Measurements from ENCODE around the gene HES3. TPM values are rescaled to one million over a fixed set of nuclear protein-coding genes. Genes with fewer than 3 reads are reported as not detected.

Gene HES3
- total RNA-seq, 1 donor: not detected

DNA sequence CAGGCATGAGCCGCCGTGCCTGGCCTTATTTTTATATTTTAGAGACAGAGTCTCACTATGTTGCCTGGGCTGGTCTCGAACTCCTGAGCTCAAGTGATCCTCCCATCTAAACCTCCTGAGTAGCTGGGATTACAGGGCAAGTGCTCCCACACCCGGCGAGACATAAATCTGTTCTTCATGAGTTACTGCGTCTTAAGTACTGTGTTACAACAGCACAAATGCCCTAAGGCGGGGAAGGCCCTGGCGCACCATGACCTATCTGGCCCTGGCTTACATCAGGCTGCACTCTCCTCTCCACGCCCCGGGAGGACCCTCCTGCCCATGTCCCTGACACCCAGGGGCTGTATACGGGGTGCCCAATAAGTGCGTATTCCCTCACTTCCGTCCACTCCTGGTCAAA, 12.7 kb downstream of the HES3 start:
- no peaks in the 10 kb centered on the region for H3K79me2 ChIP-seq (ENCODE audit: insufficient read depth, low read length)
- no peaks in the 10 kb centered on the region for H3K9me3 ChIP-seq (ENCODE audit: low read depth, low read length)
- TF ChIP-seq, protein P1, sequence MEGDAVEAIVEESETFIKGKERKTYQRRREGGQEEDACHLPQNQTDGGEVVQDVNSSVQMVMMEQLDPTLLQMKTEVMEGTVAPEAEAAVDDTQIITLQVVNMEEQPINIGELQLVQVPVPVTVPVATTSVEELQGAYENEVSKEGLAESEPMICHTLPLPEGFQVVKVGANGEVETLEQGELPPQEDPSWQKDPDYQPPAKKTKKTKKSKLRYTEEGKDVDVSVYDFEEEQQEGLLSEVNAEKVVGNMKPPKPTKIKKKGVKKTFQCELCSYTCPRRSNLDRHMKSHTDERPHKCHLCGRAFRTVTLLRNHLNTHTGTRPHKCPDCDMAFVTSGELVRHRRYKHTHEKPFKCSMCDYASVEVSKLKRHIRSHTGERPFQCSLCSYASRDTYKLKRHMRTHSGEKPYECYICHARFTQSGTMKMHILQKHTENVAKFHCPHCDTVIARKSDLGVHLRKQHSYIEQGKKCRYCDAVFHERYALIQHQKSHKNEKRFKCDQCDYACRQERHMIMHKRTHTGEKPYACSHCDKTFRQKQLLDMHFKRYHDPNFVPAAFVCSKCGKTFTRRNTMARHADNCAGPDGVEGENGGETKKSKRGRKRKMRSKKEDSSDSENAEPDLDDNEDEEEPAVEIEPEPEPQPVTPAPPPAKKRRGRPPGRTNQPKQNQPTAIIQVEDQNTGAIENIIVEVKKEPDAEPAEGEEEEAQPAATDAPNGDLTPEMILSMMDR (IDR thresholded peaks at IDR 0.05; ENCODE audit: extremely low read depth, low read depth, low read length): no peak
- H2AFZ ChIP-seq (ENCODE audit: low read length): no peak overlapping the region
- H3K4me2 ChIP-seq (ENCODE audit: insufficient read depth, low read length): no peak overlapping the region
- no peaks in the 10 kb centered on the region for H3K27me3 ChIP-seq (ENCODE audit: insufficient read depth, low read length)
- H4K20me1 ChIP-seq (ENCODE audit: insufficient read depth, low read length): peaks cover 21% of the 10 kb centered on the region
- no peak for DNase-seq (ENCODE audit: insufficient read length, low spot score, missing footprints)
- H3K4me1 ChIP-seq (ENCODE audit: insufficient read depth, low read length): no peaks in the 10 kb centered on the region
- H3K27ac ChIP-seq (ENCODE audit: low read depth, low read length): no peak overlapping the region
- no peaks in the 10 kb centered on the region for H3K36me3 ChIP-seq (ENCODE audit: insufficient read depth, low read length)
- no peak overlapping the region for H3K4me3 ChIP-seq (ENCODE audit: insufficient read depth, low read length)

DNA sequence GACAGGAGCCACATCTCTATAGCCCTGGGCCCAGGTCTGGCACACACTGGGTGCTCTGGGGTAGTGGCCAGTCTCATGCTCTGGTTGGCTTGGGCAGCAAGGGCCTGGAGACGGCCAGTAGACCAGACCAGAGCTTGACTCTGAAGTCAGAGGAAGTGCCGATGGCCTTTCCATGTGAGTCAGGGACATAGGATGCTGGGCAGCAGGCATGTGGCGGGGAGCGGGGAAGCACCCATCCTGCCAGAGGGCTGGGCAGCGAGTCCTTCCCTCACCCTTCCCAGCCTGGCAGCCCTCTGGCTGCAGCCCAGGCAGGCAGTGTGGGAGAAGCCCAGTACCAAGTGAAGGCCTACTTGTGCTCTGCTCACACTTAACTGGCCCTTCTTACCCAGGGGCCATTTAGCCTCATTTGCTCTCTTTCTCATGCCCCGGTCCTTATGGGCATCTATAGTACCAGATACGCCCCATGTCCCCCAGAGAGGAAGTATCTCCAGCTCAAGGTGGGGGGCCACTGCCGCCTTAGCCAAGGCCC, 13.6 kb downstream of the HES3 start:
- no peaks in the 10 kb centered on the region for H3K36me3 ChIP-seq (ENCODE audit: insufficient read depth, low read length)
- H3K27ac ChIP-seq (ENCODE audit: low read depth, low read length): no peak overlapping the region
- no peaks in the 10 kb centered on the region for H3K27me3 ChIP-seq (ENCODE audit: insufficient read depth, low read length)
- H4K20me1 ChIP-seq (ENCODE audit: insufficient read depth, low read length): peaks cover 21% of the 10 kb centered on the region
- TF ChIP-seq, protein P1 (IDR thresholded peaks at IDR 0.05; ENCODE audit: extremely low read depth, low read depth, low read length): no peak
- no peak overlapping the region for H3K4me2 ChIP-seq (ENCODE audit: insufficient read depth, low read length)
- H3K4me1 ChIP-seq (ENCODE audit: insufficient read depth, low read length): no peaks in the 10 kb centered on the region
- H2AFZ ChIP-seq (ENCODE audit: low read length): no peak overlapping the region
- no peaks in the 10 kb centered on the region for H3K79me2 ChIP-seq (ENCODE audit: insufficient read depth, low read length)
- peak; percentile 85 for DNase-seq (ENCODE audit: insufficient read length, low spot score, missing footprints)
- no peak overlapping the region for H3K4me3 ChIP-seq (ENCODE audit: insufficient read depth, low read length)
- no peaks in the 10 kb centered on the region for H3K9me3 ChIP-seq (ENCODE audit: low read depth, low read length)

DNA sequence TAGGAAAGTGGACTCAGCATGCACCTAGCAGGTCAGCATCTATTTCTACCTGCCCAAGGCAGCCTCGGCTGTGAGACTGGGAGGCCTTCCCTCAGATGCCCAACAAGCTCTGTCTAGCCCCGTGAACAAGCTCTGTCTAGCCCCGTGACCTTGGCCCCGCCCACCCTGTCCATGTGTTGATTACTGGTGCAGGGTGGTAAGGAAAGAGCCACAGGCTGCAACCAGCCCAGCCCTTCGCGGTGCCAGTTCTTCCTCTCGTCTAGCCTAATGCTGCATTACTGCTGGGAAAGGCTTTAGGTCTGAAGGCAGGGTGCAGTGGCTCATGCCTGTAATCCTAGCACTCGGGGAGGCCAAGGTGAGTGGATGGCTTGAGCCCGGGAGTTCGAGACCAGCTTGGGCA, 14.7 kb downstream of the HES3 start:
- Histone ChIP-seq H4K20me1 (ENCODE audit: insufficient read depth, low read length) (peaks cover 18% of the 10 kb centered on the region), H2AFZ (ENCODE audit: low read length) (no peak overlapping the region), H3K4me1 (ENCODE audit: insufficient read depth, low read length) (no peaks in the 10 kb centered on the region), H3K4me3 (ENCODE audit: insufficient read depth, low read length) (no peak overlapping the region), H3K9me3 (ENCODE audit: low read depth, low read length) (no peaks in the 10 kb centered on the region), H3K4me2 (ENCODE audit: insufficient read depth, low read length) (no peak overlapping the region), H3K27me3 (ENCODE audit: insufficient read depth, low read length) (no peaks in the 10 kb centered on the region), H3K27ac (ENCODE audit: low read depth, low read length) (no peak overlapping the region), H3K79me2 (ENCODE audit: insufficient read depth, low read length) (no peaks in the 10 kb centered on the region), H3K36me3 (ENCODE audit: insufficient read depth, low read length) (no peaks in the 10 kb centered on the region)
- TF ChIP-seq, protein P1 (IDR thresholded peaks at IDR 0.05; ENCODE audit: extremely low read depth, low read depth, low read length): no peak
- no peak for DNase-seq (ENCODE audit: insufficient read length, low spot score, missing footprints)

DNA sequence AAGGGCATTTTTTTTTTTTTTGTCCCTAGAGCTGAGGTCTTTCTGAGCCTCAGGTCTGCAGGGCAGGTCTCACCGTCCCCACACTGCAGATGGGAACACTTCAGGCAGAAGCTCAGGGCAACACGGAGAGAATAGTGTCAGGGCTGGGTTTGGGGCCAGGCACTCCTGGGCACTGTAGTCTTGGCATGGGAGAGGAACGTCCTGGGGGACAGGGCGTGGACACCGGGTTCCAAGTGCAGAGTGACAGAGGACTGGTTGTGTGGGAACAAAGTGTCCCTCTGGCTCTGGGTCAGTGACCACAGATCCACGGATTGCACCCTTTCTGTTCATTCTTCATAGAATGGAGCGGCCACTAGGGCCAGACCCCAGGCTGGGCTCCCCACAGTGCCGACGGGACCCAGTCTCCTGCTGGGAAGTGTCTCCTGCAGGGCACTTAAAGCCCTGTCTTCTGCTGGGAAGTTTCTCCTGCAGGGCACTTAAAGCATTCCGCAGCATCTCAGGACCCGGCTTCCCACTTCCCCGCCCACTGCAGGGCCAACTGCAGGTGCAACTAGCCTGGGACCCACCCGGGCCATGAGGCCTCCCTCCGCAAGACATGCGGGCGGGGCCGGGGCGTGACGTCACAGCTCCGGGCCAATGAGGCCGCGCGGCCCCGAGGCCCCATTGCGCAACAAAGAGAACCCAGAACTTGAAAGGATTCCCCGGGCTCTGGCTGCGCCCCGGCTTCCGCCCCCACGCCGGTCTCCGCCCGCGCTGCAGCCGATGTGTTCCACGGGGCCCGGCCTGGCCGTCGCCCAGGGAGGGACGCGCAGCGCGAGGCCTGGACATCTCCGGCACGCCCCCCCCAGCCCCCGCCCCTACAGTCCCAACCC, 15.7 kb downstream of the HES3 start:
- Histone ChIP-seq H4K20me1 (ENCODE audit: insufficient read depth, low read length) (peaks cover 18% of the 10 kb centered on the region), H3K4me2 (ENCODE audit: insufficient read depth, low read length) (peak overlapping the region; percentile 69), H3K4me3 (ENCODE audit: insufficient read depth, low read length) (peak overlapping the region; percentile 70), H2AFZ (ENCODE audit: low read length) (no peak overlapping the region), H3K36me3 (ENCODE audit: insufficient read depth, low read length) (no peaks in the 10 kb centered on the region), H3K4me1 (ENCODE audit: insufficient read depth, low read length) (no peaks in the 10 kb centered on the region), H3K79me2 (ENCODE audit: insufficient read depth, low read length) (no peaks in the 10 kb centered on the region), H3K27me3 (ENCODE audit: insufficient read depth, low read length) (no peaks in the 10 kb centered on the region), H3K9me3 (ENCODE audit: low read depth, low read length) (no peaks in the 10 kb centered on the region), H3K27ac (ENCODE audit: low read depth, low read length) (no peak overlapping the region)
- DNase-seq (ENCODE audit: insufficient read length, low spot score, missing footprints): peak; percentile 99
- TF ChIP-seq, protein P1 (IDR thresholded peaks at IDR 0.05; ENCODE audit: extremely low read depth, low read depth, low read length): no peak
